Activated CD4-positive, CD25-positive, alpha-beta regulatory T cell treated with anti-CD3 and anti-CD28 coated beads, Interleukin-2, amount 50 U/mL, for 24 hours (primary cell): ENCODE measurements around the gene C3.
"Not testable (repeated sequence)": the region's sequence is repeated elsewhere in the genome, so short reads cannot be mapped to it uniquely, and the experiment has no call there.

Source experiments
- ATAC-seq, 2 donors: fragments of 150-1000 bp; cut with Tn5 transposase; one replicate each; pipeline ENCODE4 v1.10.0; 2021; ENCODE audit warnings: mild to moderate bottlenecking in 1 of 2, moderate library complexity in 1 of 2

C3 gene

DNA sequence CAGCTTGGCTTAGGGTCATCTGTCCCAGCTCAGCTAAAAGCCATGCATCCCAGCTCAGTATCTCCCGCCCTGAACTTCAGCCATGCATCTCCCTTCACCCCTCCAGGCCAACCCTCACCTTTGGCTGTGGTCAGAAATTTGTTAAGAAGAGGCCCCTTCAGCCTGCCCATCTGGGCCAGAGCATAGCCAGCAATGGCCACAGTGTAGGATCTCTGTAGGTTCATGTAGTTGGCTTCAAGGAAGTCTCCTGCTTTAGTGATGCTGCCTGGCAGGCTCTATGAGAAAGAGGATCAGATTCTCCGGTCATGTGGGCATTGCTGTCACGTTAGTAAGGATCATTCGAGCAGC lies 33.8 kb downstream of the C3 start:
- ATAC-seq = no peak

DNA sequence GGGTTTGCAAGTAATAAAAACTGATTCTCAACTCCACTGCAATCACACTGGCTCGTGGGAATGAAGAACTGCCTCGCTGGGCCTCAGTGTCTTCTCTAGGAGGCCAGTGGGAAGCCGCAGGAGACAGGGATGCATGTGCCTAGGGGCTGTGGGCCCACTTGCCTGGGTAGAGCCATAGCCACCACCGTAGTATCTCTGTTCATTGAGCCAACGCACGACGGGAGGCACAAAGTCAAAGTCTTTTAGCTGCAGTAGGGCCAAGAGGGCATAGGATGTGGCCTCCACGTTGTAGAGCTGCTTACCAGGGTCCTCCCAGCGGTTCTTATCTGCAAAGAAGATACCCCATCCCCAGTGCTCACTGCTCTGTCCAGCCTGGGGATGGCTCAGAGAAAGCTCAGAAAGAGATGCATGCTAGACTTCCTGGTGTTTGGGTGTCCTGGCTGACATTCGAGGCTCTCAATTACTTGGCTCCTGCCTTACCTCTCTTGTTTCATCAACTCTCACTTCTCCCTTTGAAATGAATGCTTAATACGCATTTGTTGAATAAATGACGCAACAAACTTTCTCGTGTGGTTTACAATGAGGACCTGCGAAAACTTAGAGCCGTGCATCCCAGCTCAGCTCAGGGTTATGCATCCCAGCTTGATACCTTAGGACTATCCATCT lies 34.4 kb downstream of the C3 start:
- no peak for ATAC-seq

DNA sequence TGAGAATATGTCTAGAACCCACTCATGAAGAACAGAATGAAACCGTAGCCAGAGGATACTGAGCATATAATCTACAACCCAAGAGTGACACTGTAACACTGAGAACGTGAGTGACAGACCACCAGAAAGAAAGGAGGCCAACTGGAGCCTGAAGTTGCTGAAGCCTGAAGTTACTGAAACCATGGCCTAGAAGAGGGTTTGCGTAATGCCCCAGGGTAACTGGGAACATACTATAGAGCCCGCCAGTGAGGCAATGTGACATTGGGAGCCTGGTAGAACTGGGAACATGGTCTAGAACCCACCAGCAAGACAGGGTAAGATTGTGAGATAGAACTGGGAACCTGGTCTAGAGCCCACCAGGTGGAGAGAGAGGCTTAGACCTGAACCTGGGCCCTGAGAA lies 35.0 kb downstream of the C3 start:
- ATAC-seq = no peak

DNA sequence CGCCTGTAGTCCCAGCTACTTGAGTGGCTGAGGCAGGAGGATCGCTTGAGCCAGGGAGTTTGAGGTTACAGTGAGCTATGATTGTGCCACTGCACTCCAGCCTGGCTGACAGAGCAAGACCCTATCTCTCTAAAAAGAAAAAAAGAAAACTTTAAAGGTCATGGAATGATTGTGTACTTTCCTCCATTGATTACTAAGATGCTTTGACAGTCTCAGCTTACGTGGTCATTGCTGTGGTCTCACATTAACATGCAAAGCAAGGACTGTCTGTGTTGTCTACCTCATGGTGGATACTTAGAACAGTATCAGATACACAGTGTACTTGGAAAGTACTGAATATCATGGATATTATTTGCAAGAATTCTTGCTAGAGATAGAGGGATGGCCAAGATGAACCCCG lies 36.5 kb downstream of the C3 start:
- ATAC-seq = peak in 1 of 2 donors; percentile 22

DNA sequence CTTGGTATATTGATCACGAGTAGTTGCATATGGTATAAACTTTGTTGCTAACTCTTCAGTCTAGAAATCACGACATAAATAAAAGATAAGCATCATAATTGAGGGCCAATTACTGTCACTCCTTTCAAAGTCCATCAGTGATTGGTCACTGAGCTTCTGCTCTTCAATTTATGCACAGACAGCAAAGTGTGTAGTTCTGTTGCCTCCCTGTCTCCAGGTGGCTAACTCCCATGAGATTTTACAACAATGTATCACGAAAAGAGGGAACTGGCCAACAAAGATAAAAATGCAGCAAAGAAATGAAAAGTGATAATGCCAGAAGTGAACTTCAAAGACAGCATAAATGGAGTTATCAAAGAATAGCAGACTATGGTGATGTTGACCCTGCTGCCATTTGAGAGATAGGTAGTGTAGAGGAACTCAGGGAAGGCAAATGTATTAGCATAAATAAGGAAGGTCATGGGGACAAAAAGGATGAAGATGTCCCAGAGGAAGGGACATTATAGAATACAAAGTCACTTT lies 37.8 kb downstream of the C3 start:
- ATAC-seq = no peak

DNA sequence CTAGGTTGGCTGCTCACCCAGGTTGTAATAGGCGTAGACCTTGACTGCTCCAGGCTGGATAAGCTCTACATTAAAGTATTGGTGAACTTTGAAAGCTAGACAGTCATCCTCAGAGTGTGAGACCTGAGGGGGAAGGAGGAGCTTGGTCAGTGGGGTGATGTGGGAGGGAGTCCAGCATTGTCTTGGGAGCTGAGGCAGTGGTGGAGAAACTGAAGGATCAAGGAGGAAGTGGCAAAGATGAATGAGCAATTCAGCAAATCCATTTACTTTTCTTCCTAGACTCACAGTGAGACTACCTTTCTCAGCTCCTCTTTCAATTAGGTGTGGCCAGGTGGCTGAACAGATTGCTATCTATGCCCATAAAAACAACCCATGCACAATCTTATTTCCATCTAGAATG lies 40.3 kb downstream of the C3 start:
- no peak for ATAC-seq

DNA sequence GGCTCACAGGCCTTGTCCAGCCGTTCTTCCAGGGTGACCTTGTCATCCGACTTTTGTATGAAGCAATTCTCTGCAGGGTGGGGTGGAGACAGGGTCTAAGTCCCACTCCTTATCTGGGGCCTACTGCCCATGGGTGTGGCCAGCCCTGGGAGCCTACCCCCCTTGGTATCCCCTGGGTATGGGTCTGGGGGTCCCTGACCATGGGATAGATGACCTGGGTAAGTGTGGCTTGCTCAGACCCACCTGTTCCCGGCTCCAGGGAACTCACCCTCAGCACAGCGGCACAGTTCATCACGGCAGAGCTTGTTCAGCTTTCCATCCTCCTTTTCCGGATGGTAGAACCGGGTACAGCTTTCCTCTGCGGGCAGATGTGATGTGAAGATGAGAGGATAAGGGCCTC lies 41.3 kb downstream of the C3 start:
- no peak for ATAC-seq

DNA sequence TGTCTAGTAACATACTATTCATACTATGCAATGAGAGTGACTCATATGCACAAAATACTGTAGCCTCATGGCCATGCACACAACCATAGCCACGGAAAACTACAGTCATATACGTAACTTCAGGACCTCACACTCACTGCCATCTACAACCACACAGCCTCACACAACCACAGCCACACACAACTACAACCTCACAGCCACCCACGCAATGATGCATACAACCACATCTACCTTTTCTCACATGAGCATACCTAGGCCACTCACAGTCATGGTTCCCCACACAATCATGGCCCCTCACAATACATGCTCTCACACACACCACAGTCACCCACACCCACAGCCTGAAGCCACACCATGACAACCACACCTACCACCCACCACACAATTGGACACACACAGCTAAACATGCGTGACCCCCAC lies 41.8 kb downstream of the C3 start:
- ATAC-seq = peak; percentile 89

DNA sequence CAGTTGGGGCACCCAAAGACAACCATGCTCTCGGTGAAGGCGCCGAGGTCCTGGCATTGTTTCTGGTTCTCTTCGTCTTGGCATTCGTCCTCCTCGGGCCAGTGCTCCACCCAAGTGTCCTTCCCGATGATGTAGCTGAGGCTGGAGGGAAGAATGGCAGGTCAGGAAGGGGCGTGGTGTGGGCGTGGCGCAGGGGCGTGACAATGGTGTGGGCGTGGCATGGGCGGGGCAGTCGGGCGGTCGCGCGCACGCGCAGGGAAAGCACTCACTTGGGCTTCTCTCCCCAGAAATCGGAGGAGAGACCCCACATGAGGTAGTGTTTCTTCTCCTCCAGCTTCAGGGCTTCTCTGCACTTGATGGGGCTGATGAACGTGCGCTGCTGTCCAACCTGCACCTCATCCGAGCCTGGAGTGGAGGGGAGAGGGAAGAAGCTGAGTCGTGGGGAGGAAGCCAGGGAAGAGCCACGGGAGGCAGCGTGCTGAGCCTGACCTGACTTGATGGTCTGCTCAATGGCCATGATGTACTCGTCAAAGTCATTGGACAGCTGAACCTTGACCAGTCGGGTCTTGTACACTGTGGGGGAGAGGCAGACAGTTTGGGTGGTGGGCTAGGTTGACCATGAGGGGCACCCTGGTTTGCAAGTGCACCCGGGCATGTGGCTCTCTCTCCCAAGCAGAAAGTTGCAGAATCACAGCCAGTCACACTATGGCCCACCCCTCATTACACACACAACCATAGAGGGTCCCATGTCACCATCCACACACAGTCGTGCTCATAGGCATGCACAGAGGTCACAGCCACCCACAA lies 42.4 kb downstream of the C3 start:
- ATAC-seq = no peak

DNA sequence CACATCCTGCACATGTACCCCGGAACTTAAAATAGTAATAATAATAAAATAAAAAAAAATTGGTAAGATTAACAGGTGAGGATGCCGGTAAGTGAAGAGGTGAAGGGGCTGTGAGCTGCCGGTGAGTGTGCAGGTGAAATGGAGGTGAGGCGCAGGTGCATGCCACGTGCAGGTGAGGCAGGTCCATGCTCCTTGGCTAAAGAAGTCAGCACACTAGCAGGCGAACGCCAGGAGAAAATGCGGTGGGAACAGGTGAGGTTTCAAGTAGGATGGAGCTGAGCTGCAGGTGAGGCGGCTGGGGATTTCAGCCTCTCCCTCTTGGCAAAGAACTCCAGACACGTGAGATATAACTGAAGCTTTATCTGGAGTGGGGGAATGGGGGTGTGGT lies 43.0 kb downstream of the C3 start:
- ATAC-seq = no peak

DNA sequence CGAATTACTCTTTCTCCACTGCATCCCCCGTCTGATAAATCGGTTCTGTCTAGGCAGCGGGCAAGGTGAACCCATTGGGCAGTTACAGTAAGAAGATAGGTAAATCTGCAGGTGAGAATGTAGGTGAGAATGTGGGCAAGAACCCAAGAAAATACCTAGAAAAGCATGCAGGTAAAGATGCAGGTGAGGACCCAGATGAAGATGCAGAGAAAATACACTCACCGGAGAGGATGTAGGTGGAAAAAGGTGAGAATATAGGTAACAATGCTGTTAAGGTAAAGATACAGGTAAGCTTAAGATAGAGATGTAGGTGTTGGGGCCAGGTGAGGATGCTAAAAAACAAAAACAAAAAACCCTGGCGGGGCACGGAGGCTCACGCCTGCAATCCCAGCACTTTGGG lies 44.2 kb downstream of the C3 start:
- no peak for ATAC-seq

DNA sequence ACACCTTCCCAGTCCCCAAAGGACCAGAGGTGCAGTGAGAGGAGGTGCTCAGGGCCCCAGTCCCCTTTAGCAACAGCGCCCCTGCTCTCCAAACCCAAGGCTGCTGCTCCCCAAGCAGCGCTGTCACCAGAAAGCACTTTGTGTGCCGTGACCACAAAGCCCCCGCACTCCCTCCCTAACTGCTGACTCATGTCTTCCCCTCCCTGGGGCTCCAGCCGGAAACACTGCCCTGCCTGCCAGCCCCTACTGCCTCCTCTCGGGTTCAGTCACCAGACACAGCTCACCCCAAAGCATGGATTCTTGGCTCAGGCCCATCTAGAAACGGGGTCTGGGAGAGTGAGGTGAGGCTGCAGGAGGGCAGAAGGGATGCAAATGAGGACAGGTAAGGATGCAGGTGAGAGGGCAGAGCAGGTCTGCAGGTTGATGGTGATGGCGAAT lies 45.6 kb downstream of the C3 start:
- peak; percentile 48 to 54 for ATAC-seq

DNA sequence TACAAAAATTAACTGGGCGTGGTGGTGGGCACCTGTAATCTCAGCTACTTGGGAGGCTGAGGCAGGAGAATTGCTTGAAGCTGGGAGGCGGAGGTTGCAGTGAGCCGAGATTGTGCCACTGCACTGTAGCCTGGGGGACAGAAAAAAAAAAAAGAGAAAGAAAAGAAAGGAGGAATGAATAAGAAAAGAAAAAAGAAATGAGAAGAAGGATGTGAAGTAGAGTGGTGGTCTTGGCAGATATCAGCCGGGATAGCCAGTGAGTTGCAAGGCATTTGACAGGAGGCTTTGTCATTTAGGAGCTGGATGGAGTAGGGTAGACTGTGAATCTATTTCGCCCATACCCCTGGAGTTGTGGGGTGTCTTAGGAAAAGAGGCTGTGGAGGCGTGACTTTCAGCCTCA lies 46.0 kb downstream of the C3 start:
- ATAC-seq = not testable (repeated sequence)

DNA sequence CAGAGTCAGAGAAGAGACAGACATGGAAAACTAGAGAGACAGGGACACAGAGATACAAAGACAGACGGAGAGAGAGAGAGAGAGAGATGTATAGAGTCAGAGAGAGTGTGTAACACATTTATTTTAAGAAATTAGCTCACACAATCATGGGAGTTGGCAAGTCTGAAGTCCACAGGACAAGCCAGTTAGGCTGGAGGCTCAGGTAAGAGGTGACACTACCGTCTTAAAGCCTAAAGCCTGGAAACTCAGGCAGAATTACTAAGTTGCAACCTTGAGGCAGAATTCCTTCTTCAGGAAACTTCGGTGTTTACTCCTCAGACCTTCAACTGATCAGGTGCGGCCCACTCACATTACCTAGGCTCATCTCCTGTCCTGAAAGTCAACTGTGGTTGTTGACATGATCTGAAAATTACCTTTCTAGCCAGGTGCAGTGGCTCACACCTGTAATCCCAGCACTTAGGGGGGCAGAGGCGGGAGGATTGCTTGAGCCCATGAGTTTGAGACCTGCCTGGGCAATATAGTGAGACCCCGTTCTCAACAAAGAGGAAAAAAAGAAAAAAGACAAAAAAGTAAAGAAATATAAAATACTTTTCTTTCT lies 47.7 kb downstream of the C3 start:
- ATAC-seq = no peak

DNA sequence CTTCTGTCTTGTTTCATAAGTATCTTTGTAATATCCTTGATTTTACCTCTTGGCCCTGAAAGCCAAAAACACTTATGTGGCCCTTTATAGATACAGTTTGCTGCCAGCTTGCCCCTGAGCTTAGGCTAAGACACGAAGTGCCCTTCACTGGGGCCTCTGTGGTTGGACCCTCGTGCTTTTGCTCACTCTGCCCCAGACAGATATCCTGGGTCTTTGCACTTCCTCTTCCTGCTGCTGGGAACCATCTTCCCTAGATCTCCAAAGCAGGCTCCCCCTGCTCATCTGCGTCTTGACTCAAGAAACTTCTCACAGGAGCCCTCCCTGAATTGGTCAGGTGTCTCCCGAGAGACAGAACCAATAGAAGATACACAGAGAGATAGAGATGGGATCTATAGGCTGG lies 48.5 kb downstream of the C3 start:
- ATAC-seq = no peak

DNA sequence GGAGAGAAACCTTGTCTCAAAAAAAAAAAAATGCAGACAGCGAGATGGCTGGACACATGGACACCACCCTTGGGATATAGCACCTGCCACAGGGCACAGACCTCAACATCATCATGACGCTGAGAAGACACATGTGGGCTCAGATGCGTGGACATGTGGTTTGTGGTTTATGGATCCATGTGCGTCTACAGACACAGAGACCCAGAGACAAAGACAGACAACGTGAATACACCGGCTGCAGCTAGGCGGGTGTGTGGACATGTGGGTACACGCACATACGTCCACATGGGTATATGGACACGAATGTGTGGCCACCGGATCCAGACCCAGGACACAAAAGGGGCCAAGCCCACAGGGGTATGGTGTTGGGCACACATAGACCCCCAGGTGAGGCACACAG lies 51.8 kb downstream of the C3 start:
- no peak for ATAC-seq

DNA sequence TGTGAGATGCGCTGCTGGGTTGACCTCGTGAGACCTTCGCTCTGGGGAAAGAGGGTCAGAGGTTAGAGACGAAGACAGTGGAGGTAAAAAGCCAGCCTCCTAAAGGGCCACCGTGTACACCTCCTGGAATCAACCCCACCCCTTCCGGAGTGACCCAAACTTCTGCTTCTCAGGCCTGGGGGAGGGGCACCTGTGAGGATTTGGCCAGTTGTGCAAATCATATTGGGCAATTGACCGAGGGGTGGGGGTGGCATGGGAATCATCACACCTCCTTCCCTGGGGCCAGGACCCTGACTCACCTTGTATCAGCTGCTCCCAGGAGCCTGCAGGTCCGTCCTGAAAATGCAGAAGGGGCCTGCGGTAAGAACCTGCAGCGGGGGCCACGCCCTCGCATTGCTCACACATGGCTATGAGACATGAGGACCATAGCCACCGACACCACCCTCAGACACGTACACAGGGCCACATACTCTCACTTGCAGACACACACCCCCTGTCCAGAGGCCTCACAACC lies 53.3 kb downstream of the C3 start:
- no peak for ATAC-seq

DNA sequence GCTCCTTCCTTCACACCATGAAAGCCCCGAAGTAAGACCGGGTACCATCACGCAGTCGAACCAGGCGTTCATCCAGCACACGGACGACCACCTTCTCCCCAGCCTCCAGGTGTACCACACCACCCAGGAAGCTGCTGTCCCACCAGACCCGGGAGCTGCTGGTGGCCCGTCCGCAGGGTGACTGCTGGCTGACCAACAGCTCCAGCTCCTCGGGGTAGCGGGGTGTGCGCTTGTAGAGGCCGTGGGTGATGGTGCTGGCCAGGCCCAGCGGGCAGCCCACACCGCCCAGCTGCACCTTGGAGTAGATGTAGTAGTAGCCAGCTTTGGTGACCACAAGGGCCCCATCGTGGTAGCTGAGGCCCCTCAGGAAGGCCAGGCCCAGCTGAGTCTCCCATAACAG lies 55.5 kb downstream of the C3 start:
- ATAC-seq = no peak

DNA sequence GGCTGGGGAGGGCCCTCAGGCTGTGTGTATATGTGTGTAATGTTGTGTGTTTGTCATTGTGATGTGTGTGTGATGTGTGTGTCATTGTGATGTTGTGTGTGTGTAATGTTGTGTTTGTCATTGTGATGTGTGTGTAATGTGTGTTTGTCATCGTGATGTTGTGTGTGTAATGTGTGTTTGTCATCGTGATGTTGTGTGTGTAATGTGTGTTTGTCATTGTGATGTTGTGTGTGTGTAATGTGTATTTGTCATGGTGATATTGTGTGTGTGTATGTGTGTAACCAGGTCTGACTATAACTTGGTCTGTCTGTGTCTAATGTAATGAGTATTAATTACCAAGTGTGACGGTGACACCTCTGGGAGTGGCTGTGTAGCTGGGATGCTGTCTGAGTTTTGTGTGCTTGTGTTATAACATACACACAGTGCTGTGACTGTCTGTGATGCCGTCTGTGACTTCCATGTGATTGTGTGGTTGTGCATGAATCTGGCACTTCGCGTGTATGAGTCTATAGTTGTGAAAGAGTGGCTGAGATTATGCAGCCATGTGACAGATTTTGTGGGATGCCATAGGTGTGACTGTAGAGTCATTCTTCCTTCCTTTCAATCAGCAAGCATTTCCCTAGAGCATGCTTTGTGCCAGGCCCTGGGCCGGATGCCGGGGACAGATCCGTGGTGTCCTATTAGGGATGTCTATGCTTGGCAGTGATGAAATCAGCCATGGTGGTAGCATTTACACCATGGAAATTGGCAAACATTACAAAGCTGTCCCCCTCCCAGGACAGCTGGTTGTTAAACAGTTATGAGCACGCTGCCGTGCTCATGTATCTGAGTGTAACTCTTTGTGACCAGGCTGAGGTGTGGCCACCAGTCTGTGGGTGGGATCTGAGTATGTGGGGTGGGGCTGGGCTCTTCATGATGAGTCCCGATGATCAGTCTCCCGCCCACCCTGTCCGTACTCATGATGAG lies 56.9 kb downstream of the C3 start:
- ATAC-seq = peak; percentile 16 to 17

DNA sequence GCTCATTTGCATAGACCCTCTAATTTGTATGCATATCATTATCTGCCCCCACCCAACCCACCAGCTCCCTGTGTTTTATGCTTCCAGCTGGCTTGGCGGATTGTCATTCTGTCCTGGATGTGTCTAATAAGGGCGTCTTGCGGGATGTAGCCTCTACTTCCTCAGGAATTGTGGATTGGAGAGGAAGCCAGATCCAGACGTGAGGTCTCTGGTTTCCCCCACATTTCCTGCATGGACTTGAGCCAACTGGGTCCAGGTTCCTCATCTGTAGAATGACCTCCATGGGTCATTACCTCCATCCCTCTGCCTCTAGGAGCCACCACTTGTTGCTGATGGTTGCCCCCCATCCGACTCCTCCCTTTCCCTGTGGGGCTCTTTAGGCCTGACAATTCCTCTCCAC lies 57.7 kb downstream of the C3 start:
- no peak for ATAC-seq

DNA sequence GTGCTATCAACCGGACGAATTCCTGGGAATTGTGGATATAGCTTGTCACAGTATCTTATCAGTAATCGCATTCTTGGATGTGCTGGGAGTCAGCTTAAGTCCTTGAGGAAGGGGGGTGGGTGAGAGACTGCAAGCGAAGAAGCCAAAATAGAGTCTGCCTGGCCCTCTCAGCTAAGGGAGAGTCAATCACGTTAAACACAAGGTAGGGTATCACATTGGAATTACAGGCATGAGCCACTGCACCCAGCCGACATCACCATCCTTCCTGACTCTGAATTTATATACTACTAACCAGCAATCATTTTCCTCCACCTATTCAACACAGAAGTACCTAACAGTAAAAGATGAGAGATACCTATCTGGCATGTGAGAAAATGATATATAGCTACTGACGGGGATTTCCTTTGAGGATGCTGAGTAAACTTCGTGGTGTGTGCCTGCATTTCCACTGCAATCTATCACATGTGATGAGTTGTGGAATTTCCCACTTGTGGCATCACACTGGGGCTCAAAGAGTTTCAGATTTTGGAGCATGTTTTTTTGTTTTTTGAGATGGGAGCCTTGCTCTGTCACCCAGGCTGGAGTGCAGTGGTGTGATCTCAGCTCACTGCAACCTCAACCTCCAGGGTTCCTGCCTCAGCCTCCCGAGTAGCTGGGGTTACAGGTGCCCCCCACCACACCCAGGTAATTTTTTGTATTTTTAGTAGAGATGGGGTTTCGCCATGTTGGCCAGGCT lies 58.8 kb downstream of the C3 start:
- peak; percentile 90 to 92 for ATAC-seq

DNA sequence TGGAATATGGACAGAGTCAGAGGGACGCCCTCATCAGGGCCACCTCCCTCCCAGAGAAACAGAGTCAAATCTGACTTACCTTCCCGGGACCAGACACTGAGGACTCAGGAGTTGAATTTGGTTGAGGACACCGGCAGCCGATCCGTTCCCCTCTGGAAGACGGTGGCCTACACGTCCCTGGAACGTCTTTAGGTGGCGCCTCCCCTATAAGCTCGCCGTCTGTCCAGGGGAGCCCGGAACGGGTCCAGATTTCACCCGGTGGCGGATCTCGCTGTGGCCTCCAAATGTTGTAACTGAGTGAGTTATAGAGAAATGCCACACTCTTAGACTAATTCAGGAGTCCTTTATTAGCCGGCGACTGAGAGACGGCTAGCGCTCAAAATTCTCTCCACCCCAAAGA lies 59.5 kb downstream of the C3 start:
- no peak for ATAC-seq
